Transverse colon (tissue), 4 donors: ENCODE measurements around the gene STK40. TPM values are rescaled to one million over a fixed set of nuclear protein-coding genes. Genes with fewer than 3 reads are reported as not detected.

Experiments
- DNase-seq: peaks from one replicate; pipeline ENCODE4 v3.0.0-alpha.2; 2019
- H3K27ac ChIP-seq, 4 donors: fragments of 200-600 bp; sonication (generic); 2 replicates each; pipeline ENCODE4 v1.5.1; 2016 to 2018; ENCODE audit warnings: inconsistent platforms in 4 of 4
- H3K27me3 ChIP-seq: fragments of 200-600 bp; sonication (generic); 2 replicates; pipeline ENCODE4 v1.5.1; 2017; ENCODE audit warnings: inconsistent platforms
- H3K36me3 ChIP-seq, 4 donors: fragments of 200-600 bp; sonication (generic); 2 replicates each; pipeline ENCODE4 v1.5.1; 2017 to 2019; ENCODE audit warnings: inconsistent platforms in 4 of 4
- H3K4me1 ChIP-seq, 4 donors: fragments of 200-600 bp; sonication (generic); 2 replicates each; pipeline ENCODE4 v1.5.1; 2017 to 2020; ENCODE audit warnings: inconsistent platforms in 4 of 4
- H3K4me3 ChIP-seq, 4 donors: fragments of 200-600 bp; sonication (generic); 1 replicate in 1 of 4; 2 replicates in 3 of 4; pipeline versions ENCODE4 v1.5.1 to v1.6.1; 2017 to 2019; ENCODE audit warnings: inconsistent platforms in 4 of 4
- H3K9me3 ChIP-seq, 2 donors: fragments of 200-600 bp; sonication (generic); 2 replicates each; pipeline ENCODE4 v1.5.1; 2017 to 2019; ENCODE audit warnings: inconsistent platforms in 2 of 2
- EP300 ChIP-seq: sonication (generic); formaldehyde crosslinking; IDR thresholded peaks from one replicate; pipeline ENCODE4 v1.6.1; 2017; ENCODE audit warnings: antibody characterized with exemption, low read depth
- POLR2A ChIP-seq: fragments of 450-650 bp; IDR thresholded peaks from one replicate; pipeline ENCODE4 v1.6.1; 2016; ENCODE audit warnings: antibody characterized with exemption, mild to moderate bottlenecking, moderate library complexity
- POLR2AphosphoS5 ChIP-seq, 3 donors: sonication (generic); formaldehyde crosslinking; IDR thresholded peaks; one replicate each; pipeline ENCODE4 v1.6.1; 2016; ENCODE audit warnings: antibody characterized with exemption in 3 of 3
- WGBS, 2 donors: methylation state at CpG; one replicate each; pipeline ENCODE4 v1.1.5; 2018; ENCODE audit warnings: low coverage in 1 of 2; 5-methylcytosine and 5-hydroxymethylcytosine counted together
- in situ Hi-C, 4 donors: fragments of 200-750 bp; cut with MboI; loops; one replicate each; pipeline versions ENCODE4 v1.15.0 to v1.15.1; 2017; ENCODE audit warnings: low sequenced_read_pairs in 3 of 4, low pct_ligation_motif_present in 1 of 4, low pct_unique_long_range_greater_than_20kb in 1 of 4
- intact Hi-C: fragments of 100-400 bp; cut with DNase I; formaldehyde crosslinking; loops from one replicate; pipeline ENCODE4 v1.15.1; 2023; ENCODE audit warnings: low total_unique reads
- total RNA-seq, 4 donors: library from RNA; depleted of rRNA; stranded (reverse); fragments of >200 nt; gene quantifications; one replicate each; pipeline ENCODE4 v1.1.0, GENCODE V29; 2016
- TF ChIP-seq, protein P1 (sequence below), 5 experiments: fragments of 200-600 bp in 3 of 5; fragments of 450-650 bp in 2 of 5; sonication (generic) in 3 of 5; IDR thresholded peaks; 1 replicate in 2 of 5; 2 replicates in 3 of 5; pipeline ENCODE4 v1.5.1; 2016 to 2017; ENCODE audit warnings: antibody characterized with exemption in 5 of 5, inconsistent platforms in 3 of 5, mild to moderate bottlenecking in 2 of 5, moderate library complexity in 1 of 5

The STK40 gene, protein sequence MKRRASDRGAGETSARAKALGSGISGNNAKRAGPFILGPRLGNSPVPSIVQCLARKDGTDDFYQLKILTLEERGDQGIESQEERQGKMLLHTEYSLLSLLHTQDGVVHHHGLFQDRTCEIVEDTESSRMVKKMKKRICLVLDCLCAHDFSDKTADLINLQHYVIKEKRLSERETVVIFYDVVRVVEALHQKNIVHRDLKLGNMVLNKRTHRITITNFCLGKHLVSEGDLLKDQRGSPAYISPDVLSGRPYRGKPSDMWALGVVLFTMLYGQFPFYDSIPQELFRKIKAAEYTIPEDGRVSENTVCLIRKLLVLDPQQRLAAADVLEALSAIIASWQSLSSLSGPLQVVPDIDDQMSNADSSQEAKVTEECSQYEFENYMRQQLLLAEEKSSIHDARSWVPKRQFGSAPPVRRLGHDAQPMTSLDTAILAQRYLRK
- 100 to 1,000 TPM in 1 of 4 donors, 10 to 100 TPM in 3; 34.0 to 154 (median 44.3) TPM for total RNA-seq

- no peaks in the 10 kb centered on the region for H3K27me3 ChIP-seq
- no peaks in the 10 kb centered on the region for H3K9me3 ChIP-seq
- peak within 1 kb of the TSS; percentile 65 to 90 (median 75) for H3K4me3 ChIP-seq
- DNase-seq, result peak; percentile 98
- peak within 1 kb of the TSS; percentile 93 to 97 (median 96) for H3K27ac ChIP-seq
- WGBS, 2 donors, result 0% methylated on average over 45 of the region's 82 CpGs; no CpG with 5 or more reads in 1 of the 2 donors
- in situ Hi-C loops, result no loop called here
- no peaks in the 10 kb centered on the region for H3K36me3 ChIP-seq
- H3K4me1 ChIP-seq, result peaks cover 12 to 56% (median 39%) of the 10 kb centered on the region in 4 donors
- intact Hi-C loops, result loop anchor here (10.0 kb wide), 1 partner anchor 231 kb away; the partner anchor contains the start of gene MAP7D1
- TF ChIP-seq POLR2A (no peak), POLR2AphosphoS5 (IDR thresholded peaks at IDR 0.05) (peak; percentile 89 to 94 (median 89))
- TF ChIP-seq, protein P1, sequence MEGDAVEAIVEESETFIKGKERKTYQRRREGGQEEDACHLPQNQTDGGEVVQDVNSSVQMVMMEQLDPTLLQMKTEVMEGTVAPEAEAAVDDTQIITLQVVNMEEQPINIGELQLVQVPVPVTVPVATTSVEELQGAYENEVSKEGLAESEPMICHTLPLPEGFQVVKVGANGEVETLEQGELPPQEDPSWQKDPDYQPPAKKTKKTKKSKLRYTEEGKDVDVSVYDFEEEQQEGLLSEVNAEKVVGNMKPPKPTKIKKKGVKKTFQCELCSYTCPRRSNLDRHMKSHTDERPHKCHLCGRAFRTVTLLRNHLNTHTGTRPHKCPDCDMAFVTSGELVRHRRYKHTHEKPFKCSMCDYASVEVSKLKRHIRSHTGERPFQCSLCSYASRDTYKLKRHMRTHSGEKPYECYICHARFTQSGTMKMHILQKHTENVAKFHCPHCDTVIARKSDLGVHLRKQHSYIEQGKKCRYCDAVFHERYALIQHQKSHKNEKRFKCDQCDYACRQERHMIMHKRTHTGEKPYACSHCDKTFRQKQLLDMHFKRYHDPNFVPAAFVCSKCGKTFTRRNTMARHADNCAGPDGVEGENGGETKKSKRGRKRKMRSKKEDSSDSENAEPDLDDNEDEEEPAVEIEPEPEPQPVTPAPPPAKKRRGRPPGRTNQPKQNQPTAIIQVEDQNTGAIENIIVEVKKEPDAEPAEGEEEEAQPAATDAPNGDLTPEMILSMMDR (IDR thresholded peaks at IDR 0.05), result peak in 1 of 5 experiments; percentile 9
Observed at GRCh38 chr1:36385410-36386264, at the start of gene STK40. Gene STK40, minus strand, starts transcription at chr1:36385924. Its CDS starts 24,592 bp downstream, at chr1:36361332.

DNA sequence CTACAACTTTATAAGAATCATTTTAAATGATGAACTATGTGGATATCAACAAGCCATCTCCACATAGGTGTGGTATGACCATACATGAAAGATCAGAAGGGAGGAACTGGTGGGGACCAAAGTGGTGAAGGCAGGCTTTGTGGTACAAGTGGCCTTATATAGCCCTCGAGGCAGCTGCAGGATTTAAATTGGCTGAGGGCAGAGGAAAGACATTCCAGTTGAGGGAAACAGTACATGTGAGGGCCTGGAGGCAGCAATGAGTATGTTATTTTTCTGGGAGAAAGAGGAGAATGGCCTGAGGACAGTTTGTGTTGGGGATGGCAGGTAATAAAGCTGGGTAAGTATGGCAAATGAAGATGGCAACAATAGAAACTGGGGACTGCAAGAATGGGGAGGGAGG, 47.4 kb upstream of the STK40 start:
- Histone ChIP-seq H3K36me3 (no peaks in the 10 kb centered on the region), H3K27ac (no peak overlapping the region)
- intact Hi-C loops, result no loop called here

GRCh38 chr1:36432616-36433015, 46.9 kb upstream of the STK40 start:
- TF ChIP-seq POLR2A, result no peak
- TF ChIP-seq, protein P1 (IDR thresholded peaks at IDR 0.05), result no peak
- no peak for TF ChIP-seq POLR2AphosphoS5 (IDR thresholded peaks at IDR 0.05)
- TF ChIP-seq EP300, result no peak
- intact Hi-C loops, result no loop called here
- 70 to 77% methylated on average over 2 to 4 of the region's 4 CpGs for WGBS, 2 donors
- in situ Hi-C loops, result no loop called here
- H3K9me3 ChIP-seq, result no peaks in the 10 kb centered on the region
- no peaks in the 10 kb centered on the region for H3K36me3 ChIP-seq
- no peaks in the 10 kb centered on the region for H3K27me3 ChIP-seq
- H3K4me3 ChIP-seq, result no peak overlapping the region
- DNase-seq, result no peak
- H3K27ac ChIP-seq, result no peak overlapping the region
- H3K4me1 ChIP-seq, result no peaks in the 10 kb centered on the region

More for the DNA sequence above, 47.4 kb upstream of the STK40 start:
- Histone ChIP-seq H3K27me3 (no peaks in the 10 kb centered on the region), H3K9me3 (no peaks in the 10 kb centered on the region), H3K4me1 (no peaks in the 10 kb centered on the region), H3K4me3 (no peak overlapping the region)
- no peak for TF ChIP-seq EP300
- no peak for TF ChIP-seq POLR2AphosphoS5 (IDR thresholded peaks at IDR 0.05)
- no peak for TF ChIP-seq POLR2A
- TF ChIP-seq, protein P1 (IDR thresholded peaks at IDR 0.05), result no peak
- WGBS, 2 donors, result 41% methylated on average over 1 of the region's 1 CpG; no CpG with 5 or more reads in 1 of the 2 donors
- in situ Hi-C loops, result no loop called here
- DNase-seq, result no peak

DNA sequence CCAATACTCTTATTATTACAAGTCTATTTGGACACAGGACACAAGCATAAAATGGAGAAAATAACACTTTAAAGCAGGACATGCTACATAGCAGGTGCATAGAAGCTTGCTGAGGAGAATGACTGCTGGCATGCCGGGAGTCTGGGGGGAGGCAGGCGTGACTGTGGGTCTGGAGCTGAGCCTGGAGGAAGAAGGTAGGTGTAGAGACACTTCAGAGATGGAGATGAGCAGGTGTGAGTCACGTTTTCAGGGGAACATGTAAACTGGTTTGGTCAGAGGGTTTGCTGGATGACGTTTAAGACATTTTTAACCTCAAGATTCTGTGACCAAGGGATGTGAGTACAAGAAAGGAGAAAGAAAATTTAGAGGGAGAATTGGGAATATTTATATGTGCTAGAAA, 40.1 kb upstream of the STK40 start:
- in situ Hi-C loops, result no loop called here
- no peak for TF ChIP-seq POLR2A
- TF ChIP-seq POLR2AphosphoS5 (IDR thresholded peaks at IDR 0.05), result no peak
- no peak for TF ChIP-seq EP300
- TF ChIP-seq, protein P1 (IDR thresholded peaks at IDR 0.05), result no peak
- H3K27ac ChIP-seq, result no peak overlapping the region
- 77 to 84% methylated on average over 4 of the region's 4 CpGs for WGBS, 2 donors
- H3K4me1 ChIP-seq, result peaks cover 0 to 2% (median 0%) of the 10 kb centered on the region in 4 donors
- no peak overlapping the region for H3K4me3 ChIP-seq
- no peak for DNase-seq
- peaks cover 0 to 7% (median 0%) of the 10 kb centered on the region in 4 donors for H3K36me3 ChIP-seq
- intact Hi-C loops, result no loop called here
- H3K9me3 ChIP-seq, result no peaks in the 10 kb centered on the region
- H3K27me3 ChIP-seq, result no peaks in the 10 kb centered on the region
